BJ (cell line): ENCODE data around the gene ARHGEF28. TPM values are rescaled to one million over a fixed set of nuclear protein-coding genes. Genes with fewer than 3 reads are reported as not detected.

Experiments
- CTCF ChIA-PET: fragments of 350-600 bp; formaldehyde crosslinking; extraction: SDS; loops from one replicate; lab custom pipeline; 2021; ENCODE audit warnings: antibody characterized with exemption, inconsistent platforms; lab: Yijun Ruan, JAX
- POLR2A ChIA-PET: fragments of 300-600 bp; sonication (Branson Sonifier 250); formaldehyde crosslinking; extraction: SDS; loops from one replicate; lab custom pipeline; 2021; ENCODE audit warnings: antibody characterized with exemption; lab: Charles Lee
- DNase-seq: peaks from one replicate; pipeline ENCODE4 v3.0.0-alpha.2; 2011; ENCODE audit warnings: low read depth
- H3K27me3 ChIP-seq: 2 replicates; pipeline ENCODE4 v1.6.0; 2011; ENCODE audit warnings: low read length; ENCODE audit not compliant: control insufficient read depth, insufficient read depth
- H3K36me3 ChIP-seq: 2 replicates; pipeline ENCODE4 v1.5.1; 2011; ENCODE audit warnings: low read length; ENCODE audit not compliant: control insufficient read depth, insufficient read depth
- H3K4me3 ChIP-seq: 2 replicates; pipeline ENCODE4 v1.5.1; 2011; ENCODE audit warnings: low read depth, mild to moderate bottlenecking, control low read depth, low read length
- CTCF ChIP-seq: IDR thresholded peaks from 2 replicates; pipeline ENCODE4 v1.5.1; 2011; ENCODE audit warnings: low read depth, mild to moderate bottlenecking, control low read depth, inconsistent platforms, low read length, moderate library complexity; ENCODE audit not compliant: insufficient read depth
- polyA plus RNA-seq: library from polyadenylated mRNA; depleted of rRNA; stranded (reverse); fragments of >200 nt; gene quantifications from 2 replicates; pipeline ENCODE4 v1.2.3, GENCODE V29; 2011

ARHGEF28 gene
- polyA plus RNA-seq, 1 experiment, result 2.8 TPM

GRCh38 chr5:73672132-73672531, 46.1 kb downstream of the ARHGEF28 start:
- H3K36me3 ChIP-seq, result no peaks in the 10 kb centered on the region
- H3K27me3 ChIP-seq, result no peaks in the 10 kb centered on the region
- ChIA-PET CTCF (interaction anchor here (1.0 to 2.0 kb wide), 4 partner anchors 17 to 96 kb away, joined by 3 to 6 read pairs (median 4); no protein-coding TSS in a partner anchor), POLR2A (no interaction called here)
- TF ChIP-seq CTCF, result no peak
- no peak for DNase-seq
- H3K4me3 ChIP-seq, result no peak overlapping the region

GRCh38 chr5:73673161-73673591, 47.2 kb downstream of the ARHGEF28 start:
- TF ChIP-seq CTCF, result no peak
- DNase-seq, result peak; percentile 51
- H3K36me3 ChIP-seq, result no peaks in the 10 kb centered on the region
- H3K4me3 ChIP-seq, result no peak overlapping the region
- ChIA-PET CTCF (interaction anchor here (0.9 to 2.2 kb wide), 5 partner anchors 18 to 76 kb away, joined by 3 to 13 read pairs (median 5); no protein-coding TSS in a partner anchor), POLR2A (no interaction called here)
- no peaks in the 10 kb centered on the region for H3K27me3 ChIP-seq

- ChIA-PET POLR2A (no interaction called here), CTCF (interaction anchor here (1.0 to 2.2 kb wide), 2 partner anchors 18 to 35 kb away, joined by 3 to 13 read pairs; no protein-coding TSS in a partner anchor)
- no peaks in the 10 kb centered on the region for H3K27me3 ChIP-seq
- H3K4me3 ChIP-seq, result no peak overlapping the region
- H3K36me3 ChIP-seq, result no peaks in the 10 kb centered on the region
- TF ChIP-seq CTCF, result no peak
- DNase-seq, result no peak
Observed at GRCh38 chr5:73674669-73675004, 48.6 kb downstream of the ARHGEF28 start.

GRCh38 chr5:73678322-73678740, 52.3 kb downstream of the ARHGEF28 start:
- TF ChIP-seq CTCF, result no peak
- CTCF ChIA-PET, result interaction anchor here (0.6 kb wide), 1 partner anchor 15 kb away, joined by 3 read pairs; no protein-coding TSS in a partner anchor
- DNase-seq, result no peak

GRCh38 chr5:73678807-73679206, 52.8 kb downstream of the ARHGEF28 start:
- CTCF ChIA-PET, result interaction anchor here (0.6 kb wide), 1 partner anchor 15 kb away, joined by 3 read pairs; no protein-coding TSS in a partner anchor

More at GRCh38 chr5:73678322-73678740, 52.3 kb downstream of the ARHGEF28 start:
- Histone ChIP-seq H3K4me3 (no peak overlapping the region), H3K27me3 (no peaks in the 10 kb centered on the region), H3K36me3 (no peaks in the 10 kb centered on the region)
- POLR2A ChIA-PET, result no interaction called here

More at GRCh38 chr5:73678807-73679206, 52.8 kb downstream of the ARHGEF28 start:
- TF ChIP-seq CTCF, result no peak
- no peak for DNase-seq
- POLR2A ChIA-PET, result no interaction called here
- Histone ChIP-seq H3K4me3 (no peak overlapping the region), H3K27me3 (no peaks in the 10 kb centered on the region), H3K36me3 (no peaks in the 10 kb centered on the region)
